ENCODE data around the gene BNC2. TPM values are rescaled to one million over a fixed set of nuclear protein-coding genes. Genes with fewer than 3 reads are reported as not detected.

The BNC2 gene
- total and polyA plus RNA-seq, 8 donors, result 0.28 to 7.6 (median 0.99) TPM

- 80 to 85% methylated on average over 10 of the region's 10 CpGs for WGBS, 2 donors
- no peaks in the 10 kb centered on the region for H3K27me3 ChIP-seq
- no peak overlapping the region for H3K4me3 ChIP-seq
- H3K27ac ChIP-seq, result no peak overlapping the region
- no peak for TF ChIP-seq CTCF (IDR thresholded peaks at IDR 0.05)
- intact Hi-C loops (cut with DNase I), result no loop called here
- no peaks in the 10 kb centered on the region for H3K4me1 ChIP-seq
- ATAC-seq (no peak), DNase-seq (no peak), FAIRE-seq (no peak)
- H3K9me3 ChIP-seq, result no peaks in the 10 kb centered on the region
- H3K36me3 ChIP-seq, result no peaks in the 10 kb centered on the region
Measured at GRCh38 chr9:16449076-16449730, 421.3 kb downstream of the BNC2 start.

GRCh38 chr9:16447946-16448345, 422.5 kb downstream of the BNC2 start:
- FAIRE-seq (no peak), ATAC-seq (no peak), DNase-seq (no peak)
- H3K4me3 ChIP-seq, result no peak overlapping the region
- intact Hi-C loops (cut with DNase I), result no loop called here
- H3K27ac ChIP-seq, result no peak overlapping the region
- H3K27me3 ChIP-seq, result no peaks in the 10 kb centered on the region
- H3K9me3 ChIP-seq, result no peaks in the 10 kb centered on the region
- WGBS, 2 donors, result 70 to 80% methylated on average over 3 of the region's 3 CpGs
- TF ChIP-seq CTCF (IDR thresholded peaks at IDR 0.05), result no peak
- H3K4me1 ChIP-seq, result no peaks in the 10 kb centered on the region
- H3K36me3 ChIP-seq, result no peaks in the 10 kb centered on the region

GRCh38 chr9:16446636-16447035, 423.8 kb downstream of the BNC2 start:
- WGBS, 2 donors, result 67 to 79% methylated on average over 2 of the region's 2 CpGs
- FAIRE-seq (no peak), ATAC-seq (no peak), DNase-seq (no peak)
- no peak overlapping the region for H3K4me3 ChIP-seq
- H3K36me3 ChIP-seq, result no peaks in the 10 kb centered on the region
- no peaks in the 10 kb centered on the region for H3K27me3 ChIP-seq
- no peak overlapping the region for H3K27ac ChIP-seq
- intact Hi-C loops (cut with DNase I), result no loop called here
- H3K4me1 ChIP-seq, result no peaks in the 10 kb centered on the region
- no peaks in the 10 kb centered on the region for H3K9me3 ChIP-seq
- no peak for TF ChIP-seq CTCF (IDR thresholded peaks at IDR 0.05)

GRCh38 chr9:16445141-16445920, 425.1 kb downstream of the BNC2 start:
- FAIRE-seq (no peak), ATAC-seq (no peak), DNase-seq (no peak)
- no peaks in the 10 kb centered on the region for H3K9me3 ChIP-seq
- WGBS, 2 donors, result 52 to 56% methylated on average over 7 of the region's 7 CpGs
- no peaks in the 10 kb centered on the region for H3K4me1 ChIP-seq
- no peak for TF ChIP-seq CTCF (IDR thresholded peaks at IDR 0.05)
- no peak overlapping the region for H3K27ac ChIP-seq
- no peak overlapping the region for H3K4me3 ChIP-seq
- H3K36me3 ChIP-seq, result no peaks in the 10 kb centered on the region
- H3K27me3 ChIP-seq, result no peaks in the 10 kb centered on the region
- intact Hi-C loops (cut with DNase I), result no loop called here

GRCh38 chr9:16442622-16443021, 427.8 kb downstream of the BNC2 start:
- no peaks in the 10 kb centered on the region for H3K36me3 ChIP-seq
- H3K4me3 ChIP-seq, result no peak overlapping the region
- TF ChIP-seq CTCF (IDR thresholded peaks at IDR 0.05), result no peak
- H3K4me1 ChIP-seq, result no peaks in the 10 kb centered on the region
- 62 to 81% methylated on average over 8 of the region's 8 CpGs for WGBS, 2 donors
- no peak for FAIRE-seq
- no peaks in the 10 kb centered on the region for H3K27me3 ChIP-seq
- intact Hi-C loops (cut with DNase I), result no loop called here
- no peak overlapping the region for H3K27ac ChIP-seq
- ATAC-seq, result no peak
- H3K9me3 ChIP-seq, result no peaks in the 10 kb centered on the region
- DNase-seq, result no peak
